Testis (tissue), 2 donors: Measurements from ENCODE around the gene C1QL4.

Experiments
- POLR2A ChIP-seq: fragments of 450-650 bp; IDR thresholded peaks from one replicate; pipeline ENCODE4 v1.6.1; 2017; ENCODE audit warnings: antibody characterized with exemption, mild to moderate bottlenecking, moderate library complexity
- TF ChIP-seq, protein P1 (sequence below), 3 experiments: fragments of 450-650 bp in 2 of 3; fragments of 200-600 bp in 1 of 3; sonication (generic) in 1 of 3; IDR thresholded peaks; one replicate each; pipeline ENCODE4 v1.5.1; 2016 to 2019; ENCODE audit warnings: antibody characterized with exemption in 3 of 3, mild to moderate bottlenecking in 2 of 3, moderate library complexity in 1 of 3

- TF ChIP-seq POLR2A = no peak
- TF ChIP-seq, protein P1, sequence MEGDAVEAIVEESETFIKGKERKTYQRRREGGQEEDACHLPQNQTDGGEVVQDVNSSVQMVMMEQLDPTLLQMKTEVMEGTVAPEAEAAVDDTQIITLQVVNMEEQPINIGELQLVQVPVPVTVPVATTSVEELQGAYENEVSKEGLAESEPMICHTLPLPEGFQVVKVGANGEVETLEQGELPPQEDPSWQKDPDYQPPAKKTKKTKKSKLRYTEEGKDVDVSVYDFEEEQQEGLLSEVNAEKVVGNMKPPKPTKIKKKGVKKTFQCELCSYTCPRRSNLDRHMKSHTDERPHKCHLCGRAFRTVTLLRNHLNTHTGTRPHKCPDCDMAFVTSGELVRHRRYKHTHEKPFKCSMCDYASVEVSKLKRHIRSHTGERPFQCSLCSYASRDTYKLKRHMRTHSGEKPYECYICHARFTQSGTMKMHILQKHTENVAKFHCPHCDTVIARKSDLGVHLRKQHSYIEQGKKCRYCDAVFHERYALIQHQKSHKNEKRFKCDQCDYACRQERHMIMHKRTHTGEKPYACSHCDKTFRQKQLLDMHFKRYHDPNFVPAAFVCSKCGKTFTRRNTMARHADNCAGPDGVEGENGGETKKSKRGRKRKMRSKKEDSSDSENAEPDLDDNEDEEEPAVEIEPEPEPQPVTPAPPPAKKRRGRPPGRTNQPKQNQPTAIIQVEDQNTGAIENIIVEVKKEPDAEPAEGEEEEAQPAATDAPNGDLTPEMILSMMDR (IDR thresholded peaks at IDR 0.05) = no peak
These were observed 28.6 kb upstream of the C1QL4 start for GRCh38 chr12:49365542-49365941.
